Measurements from ENCODE around the gene STX4.

STX4 gene

DNA sequence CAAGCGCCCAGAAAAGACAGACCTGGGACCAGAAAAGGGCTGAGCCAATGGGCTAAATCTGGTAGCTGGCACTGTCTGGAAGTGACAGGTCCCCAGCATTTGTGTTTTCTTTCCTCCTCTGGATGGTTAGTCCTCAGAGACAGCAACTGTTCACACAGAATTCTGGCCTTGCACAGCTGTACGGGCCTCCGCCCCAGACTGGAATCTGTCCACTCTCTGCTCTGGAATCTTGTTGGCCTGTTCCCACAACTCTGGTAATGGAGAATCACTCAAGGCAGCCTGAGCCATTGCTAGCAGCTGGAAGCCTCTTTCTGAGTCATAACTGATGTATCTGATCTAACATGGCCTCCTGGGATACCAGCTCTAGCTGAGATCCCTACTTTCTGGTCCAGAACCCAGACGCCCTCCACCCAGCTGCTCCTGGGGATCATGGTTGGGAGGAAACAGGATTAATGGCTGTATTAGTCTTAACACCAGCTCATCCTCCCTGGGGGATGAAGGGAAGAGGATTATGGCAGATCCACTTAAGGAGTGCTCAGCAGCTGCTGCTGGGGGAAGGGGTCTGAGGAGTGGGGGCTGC, 31.6 kb downstream of the STX4 start:
- DNase-seq (ENCODE audit: low spot score): peak; percentile 54
- FAIRE-seq: no peak

DNA sequence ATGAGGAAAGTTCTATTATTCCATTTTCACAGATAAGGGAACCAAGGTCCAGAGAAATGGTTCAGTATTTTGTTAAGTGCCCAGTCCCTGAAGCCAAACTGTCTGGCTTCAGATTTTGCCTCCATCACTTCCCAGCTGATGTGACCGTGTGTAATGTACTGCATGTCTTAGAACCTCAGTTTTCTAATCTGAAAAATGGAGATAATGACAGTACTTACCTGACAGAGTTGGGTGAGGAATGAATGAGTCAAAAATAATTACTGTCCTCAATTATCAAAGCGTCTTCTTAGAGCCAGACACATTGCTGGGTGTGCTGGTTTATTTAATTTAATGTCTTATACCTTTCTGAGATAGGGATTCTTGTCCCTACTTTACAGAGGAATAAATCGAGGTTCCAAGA, 34.0 kb downstream of the STX4 start:
- DNase-seq (ENCODE audit: low spot score) (no peak), FAIRE-seq (no peak)

DNA sequence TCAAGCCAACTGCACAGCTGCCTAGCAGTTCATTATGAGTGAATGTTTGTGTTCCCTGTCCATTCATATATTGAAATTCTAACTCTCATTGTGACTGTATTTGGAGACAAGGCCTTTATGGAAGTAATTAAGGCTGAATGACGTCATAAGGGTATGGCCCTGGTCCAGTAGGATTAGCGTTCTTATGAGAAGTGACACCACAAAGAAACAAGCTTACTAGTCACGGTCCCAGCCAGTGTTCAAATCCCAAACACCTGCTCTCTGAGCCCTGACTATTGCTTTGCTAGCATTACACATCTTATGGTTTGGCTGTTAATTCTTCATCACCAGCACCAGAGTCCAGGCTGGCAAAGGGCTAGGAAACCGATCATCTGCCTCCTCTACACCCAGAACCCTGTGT, 38.5 kb downstream of the STX4 start:
- DNase-seq (ENCODE audit: low spot score) (no peak), FAIRE-seq (no peak)

DNA sequence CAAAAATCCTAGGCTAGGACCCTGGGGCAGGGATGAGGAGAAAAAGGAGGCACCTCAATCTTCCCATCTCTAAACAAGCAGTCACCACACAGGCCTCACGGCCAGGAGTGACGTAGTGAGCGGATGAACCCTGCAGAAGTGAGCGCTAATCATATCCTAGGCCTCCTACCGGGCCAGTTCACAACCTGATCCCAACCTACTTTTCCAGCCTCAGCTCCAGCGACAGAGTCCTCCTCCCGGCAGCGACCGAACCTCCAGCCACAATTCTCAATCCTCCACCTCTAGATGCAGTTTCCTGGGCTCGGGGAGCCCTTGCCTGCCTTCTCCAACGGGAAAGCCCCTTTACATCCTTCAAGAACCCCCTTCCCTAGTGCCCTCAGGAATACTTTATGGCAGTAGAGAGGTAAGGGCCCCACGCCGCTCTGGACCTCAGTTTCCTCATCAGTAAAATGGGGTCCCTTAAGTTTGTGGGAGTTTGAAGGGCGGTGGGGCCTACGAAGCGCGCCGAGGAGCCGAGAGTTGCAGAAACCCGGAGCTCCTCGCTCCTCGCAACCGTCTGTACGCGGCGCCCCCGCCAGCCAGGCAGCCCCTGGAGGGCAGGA, 39.3 kb downstream of the STX4 start:
- DNase-seq (ENCODE audit: low spot score) (peak; percentile 36), FAIRE-seq (no peak)

DNA sequence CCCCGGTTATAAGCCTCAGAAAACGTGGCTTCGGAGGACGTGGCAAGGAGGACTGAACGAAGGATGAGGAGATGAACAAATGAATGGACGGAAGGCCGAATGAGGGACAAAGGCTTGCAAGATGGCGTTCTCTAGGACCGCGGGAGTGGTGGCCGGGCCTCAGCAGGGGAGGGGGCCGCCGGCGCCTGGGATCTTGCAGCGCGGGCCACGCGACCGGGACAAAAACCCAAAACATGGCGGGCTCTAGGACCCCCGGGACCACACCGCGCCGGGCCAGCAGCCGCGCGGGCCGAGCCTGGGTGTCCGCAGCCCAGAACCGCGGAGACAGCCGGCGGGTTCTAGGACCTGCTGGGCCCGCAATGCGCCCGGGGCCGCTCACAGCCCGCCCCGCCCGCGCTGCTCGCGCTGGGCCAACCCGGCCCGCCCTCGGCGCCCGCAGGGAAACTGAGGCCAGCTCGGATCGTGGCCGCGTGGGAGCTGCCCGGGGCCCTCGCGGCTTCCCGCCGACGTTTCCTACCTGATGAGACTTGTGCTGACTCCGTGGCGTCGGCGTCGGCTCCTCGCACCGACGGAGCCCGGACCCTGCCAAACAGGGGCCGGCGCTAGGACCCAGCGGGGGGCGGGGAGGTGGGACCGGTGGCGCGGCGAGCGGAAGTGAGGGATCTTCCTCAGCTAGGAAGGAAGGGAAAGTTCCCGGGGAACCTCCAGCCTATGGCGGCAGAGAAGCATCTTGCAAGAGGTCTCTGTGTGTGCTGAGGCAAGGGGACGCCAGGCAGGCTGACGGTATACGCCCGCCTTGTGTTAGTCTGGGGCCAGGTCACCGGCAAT, 40.0 kb downstream of the STX4 start:
- no peak for FAIRE-seq
- DNase-seq (ENCODE audit: low spot score): peak; percentile 64

DNA sequence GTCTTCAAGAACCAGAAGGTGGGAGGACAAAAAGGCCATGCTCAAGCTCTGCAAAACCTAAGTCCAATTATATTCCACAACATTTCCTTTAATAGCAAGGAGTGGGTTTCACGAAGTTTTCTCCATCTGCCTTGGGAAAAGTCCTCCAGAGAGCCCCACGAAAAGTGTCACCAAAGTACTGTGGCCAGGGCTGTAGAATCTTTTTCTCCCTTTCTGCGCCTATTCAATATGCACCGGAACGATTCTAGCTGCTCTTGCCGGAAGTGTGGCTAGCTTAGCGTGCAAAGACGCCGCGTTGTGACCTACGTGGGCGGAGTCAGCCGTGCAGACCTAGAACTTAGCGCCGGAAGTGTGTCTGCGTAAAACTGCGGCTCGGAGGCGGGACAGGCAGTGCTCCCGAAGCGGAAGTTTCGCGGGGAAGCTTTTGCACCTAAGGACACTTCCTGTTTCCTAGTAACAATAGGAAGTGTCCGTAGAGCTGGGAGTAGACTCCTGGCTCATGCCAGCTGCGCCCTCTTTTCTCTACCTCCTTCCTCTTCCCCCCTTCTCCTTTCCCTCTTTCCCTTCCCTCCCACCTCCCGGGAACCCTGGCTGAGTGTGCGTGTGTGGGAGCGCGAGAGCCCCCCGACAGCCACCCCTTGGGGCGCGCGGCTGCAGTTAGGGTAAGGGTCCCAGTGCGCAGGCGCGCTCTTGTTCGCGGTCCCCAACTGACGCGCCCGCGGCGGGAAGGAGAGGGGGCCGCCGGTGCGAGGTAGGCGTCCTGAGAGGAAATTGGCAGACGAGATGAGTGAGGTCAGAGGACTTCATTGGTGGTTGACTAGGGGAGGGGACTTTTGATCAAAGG, 40.8 kb downstream of the STX4 start, which contains the start of the genes ZNF646 and ZNF668:
Gene ZNF646, plus strand, starts transcription at position 453 of the 844 bp plus-strand sequence. CDS start 1,903 bp downstream, outside the sequence.
Gene ZNF668, minus strand, starts transcription at position 271 of the 844 bp plus-strand sequence. CDS start 9,781 bp downstream, outside the sequence.
- FAIRE-seq (peak; percentile 88), DNase-seq (ENCODE audit: low spot score) (peak; percentile 97)

DNA sequence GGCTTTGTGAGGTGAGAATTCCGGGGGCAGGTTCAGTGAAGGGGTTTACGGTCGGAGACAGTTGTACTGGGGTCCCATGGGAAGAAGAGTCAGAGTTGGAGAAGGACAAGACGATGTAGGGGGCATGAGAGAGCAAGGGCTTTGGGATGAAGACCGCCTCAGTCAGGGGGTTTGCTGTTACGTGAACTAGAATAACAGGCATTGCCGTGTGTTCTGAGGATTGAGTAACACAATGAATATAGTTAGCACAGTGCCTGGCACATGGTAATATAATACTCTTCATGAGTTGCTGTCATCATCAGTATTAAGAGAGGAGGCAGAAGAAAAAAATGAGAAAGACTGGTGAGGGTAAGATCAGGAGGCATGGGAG, 41.4 kb downstream of the STX4 start:
- FAIRE-seq (no peak), DNase-seq (ENCODE audit: low spot score) (no peak)

DNA sequence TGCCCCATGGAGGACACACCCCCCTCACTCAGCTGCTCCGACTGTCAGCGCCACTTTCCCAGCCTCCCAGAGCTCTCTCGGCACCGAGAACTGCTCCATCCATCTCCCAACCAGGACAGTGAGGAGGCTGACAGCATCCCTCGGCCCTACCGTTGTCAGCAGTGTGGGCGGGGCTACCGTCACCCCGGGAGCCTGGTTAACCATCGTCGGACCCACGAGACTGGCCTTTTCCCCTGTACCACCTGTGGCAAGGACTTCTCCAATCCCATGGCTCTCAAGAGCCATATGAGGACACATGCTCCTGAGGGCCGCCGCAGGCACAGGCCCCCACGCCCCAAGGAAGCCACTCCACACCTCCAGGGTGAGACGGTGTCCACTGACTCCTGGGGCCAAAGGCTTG, 43.0 kb downstream of the STX4 start:
- DNase-seq (ENCODE audit: low spot score) (no peak), FAIRE-seq (no peak)

DNA sequence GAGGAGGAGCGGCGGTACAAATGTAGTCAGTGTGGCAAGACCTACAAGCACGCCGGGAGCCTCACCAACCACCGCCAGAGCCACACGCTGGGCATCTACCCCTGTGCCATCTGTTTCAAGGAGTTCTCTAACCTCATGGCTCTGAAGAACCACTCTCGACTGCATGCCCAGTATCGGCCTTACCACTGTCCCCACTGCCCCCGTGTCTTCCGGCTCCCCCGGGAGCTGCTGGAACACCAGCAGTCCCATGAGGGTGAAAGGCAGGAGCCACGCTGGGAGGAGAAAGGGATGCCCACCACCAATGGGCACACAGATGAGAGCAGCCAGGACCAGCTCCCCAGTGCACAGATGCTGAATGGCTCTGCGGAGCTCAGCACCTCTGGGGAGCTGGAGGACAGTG, 43.7 kb downstream of the STX4 start:
- FAIRE-seq (no peak), DNase-seq (ENCODE audit: low spot score) (no peak)

DNA sequence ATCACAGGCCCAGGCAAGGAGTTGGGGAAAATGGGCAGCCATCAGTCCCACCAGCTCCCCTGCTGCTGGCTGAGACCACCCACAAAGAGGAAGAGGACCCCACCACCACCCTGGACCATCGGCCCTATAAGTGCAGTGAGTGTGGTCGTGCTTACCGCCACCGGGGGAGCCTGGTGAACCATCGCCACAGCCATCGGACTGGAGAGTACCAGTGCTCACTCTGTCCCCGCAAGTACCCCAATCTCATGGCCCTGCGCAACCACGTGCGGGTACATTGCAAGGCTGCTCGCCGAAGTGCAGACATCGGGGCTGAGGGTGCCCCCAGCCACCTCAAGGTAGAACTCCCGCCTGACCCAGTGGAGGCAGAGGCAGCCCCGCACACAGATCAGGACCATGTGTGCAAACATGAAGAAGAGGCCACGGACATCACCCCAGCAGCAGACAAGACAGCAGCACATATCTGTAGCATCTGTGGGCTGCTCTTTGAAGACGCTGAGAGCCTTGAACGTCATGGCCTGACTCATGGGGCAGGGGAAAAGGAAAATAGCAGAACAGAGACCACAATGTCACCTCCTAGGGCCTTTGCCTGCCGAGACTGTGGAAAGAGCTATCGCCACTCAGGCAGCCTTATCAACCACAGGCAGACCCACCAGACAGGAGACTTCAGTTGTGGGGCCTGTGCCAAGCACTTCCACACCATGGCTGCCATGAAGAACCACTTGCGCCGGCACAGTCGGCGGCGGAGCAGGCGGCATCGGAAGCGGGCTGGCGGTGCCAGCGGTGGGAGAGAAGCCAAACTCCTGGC, 44.4 kb downstream of the STX4 start:
- DNase-seq (ENCODE audit: low spot score) (no peak), FAIRE-seq (no peak)

DNA sequence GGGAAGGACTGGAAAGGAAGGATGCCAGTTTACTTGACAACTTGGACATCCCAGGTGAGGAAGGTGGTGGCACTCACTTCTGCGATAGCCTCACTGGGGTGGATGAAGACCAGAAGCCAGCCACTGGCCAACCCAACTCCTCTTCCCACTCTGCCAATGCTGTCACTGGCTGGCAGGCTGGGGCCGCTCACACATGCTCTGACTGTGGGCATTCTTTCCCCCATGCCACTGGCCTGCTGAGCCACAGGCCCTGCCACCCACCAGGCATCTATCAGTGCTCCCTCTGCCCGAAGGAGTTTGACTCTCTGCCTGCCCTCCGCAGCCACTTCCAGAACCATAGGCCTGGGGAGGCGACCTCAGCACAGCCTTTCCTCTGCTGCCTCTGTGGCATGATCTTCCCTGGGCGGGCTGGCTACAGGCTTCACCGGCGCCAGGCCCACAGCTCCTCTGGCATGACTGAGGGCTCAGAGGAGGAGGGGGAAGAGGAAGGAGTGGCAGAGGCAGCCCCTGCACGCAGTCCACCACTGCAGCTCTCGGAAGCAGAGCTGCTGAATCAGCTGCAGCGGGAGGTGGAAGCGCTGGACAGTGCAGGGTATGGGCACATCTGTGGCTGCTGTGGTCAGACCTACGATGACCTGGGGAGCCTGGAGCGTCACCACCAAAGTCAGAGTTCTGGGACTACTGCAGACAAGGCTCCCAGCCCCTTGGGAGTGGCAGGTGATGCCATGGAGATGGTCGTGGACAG, 45.4 kb downstream of the STX4 start:
- no peak for FAIRE-seq
- DNase-seq (ENCODE audit: low spot score): no peak

DNA sequence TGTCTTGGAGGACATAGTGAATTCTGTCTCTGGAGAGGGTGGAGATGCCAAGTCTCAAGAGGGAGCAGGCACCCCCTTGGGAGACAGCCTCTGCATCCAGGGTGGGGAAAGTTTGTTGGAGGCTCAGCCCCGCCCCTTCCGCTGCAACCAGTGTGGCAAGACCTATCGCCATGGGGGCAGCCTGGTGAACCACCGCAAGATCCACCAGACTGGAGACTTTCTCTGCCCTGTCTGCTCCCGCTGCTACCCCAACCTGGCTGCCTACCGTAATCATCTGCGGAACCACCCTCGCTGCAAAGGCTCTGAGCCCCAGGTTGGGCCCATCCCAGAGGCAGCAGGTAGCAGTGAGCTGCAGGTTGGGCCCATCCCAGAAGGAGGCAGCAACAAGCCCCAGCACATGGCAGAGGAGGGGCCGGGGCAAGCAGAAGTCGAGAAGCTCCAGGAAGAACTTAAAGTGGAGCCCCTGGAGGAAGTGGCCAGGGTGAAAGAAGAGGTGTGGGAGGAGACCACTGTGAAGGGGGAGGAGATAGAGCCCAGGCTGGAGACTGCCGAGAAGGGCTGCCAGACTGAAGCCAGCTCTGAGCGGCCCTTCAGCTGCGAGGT, 46.1 kb downstream of the STX4 start:
- DNase-seq (ENCODE audit: low spot score) (no peak), FAIRE-seq (no peak)

DNA sequence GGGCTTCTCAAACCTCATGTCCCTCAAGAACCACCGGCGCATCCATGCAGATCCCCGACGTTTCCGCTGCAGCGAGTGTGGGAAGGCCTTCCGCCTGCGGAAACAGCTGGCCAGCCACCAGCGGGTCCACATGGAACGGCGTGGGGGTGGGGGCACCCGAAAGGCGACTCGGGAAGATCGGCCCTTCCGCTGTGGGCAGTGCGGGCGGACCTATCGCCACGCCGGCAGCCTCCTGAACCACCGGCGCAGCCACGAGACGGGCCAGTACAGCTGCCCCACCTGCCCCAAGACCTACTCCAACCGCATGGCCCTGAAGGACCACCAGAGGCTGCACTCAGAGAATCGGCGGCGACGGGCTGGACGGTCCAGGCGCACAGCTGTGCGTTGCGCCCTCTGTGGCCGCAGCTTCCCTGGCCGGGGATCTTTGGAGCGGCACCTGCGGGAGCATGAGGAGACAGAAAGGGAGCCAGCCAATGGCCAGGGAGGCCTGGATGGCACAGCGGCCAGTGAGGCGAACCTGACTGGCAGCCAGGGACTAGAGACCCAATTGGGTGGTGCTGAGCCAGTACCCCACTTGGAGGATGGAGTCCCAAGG, 46.8 kb downstream of the STX4 start:
- no peak for DNase-seq (ENCODE audit: low spot score)
- FAIRE-seq: no peak

DNA sequence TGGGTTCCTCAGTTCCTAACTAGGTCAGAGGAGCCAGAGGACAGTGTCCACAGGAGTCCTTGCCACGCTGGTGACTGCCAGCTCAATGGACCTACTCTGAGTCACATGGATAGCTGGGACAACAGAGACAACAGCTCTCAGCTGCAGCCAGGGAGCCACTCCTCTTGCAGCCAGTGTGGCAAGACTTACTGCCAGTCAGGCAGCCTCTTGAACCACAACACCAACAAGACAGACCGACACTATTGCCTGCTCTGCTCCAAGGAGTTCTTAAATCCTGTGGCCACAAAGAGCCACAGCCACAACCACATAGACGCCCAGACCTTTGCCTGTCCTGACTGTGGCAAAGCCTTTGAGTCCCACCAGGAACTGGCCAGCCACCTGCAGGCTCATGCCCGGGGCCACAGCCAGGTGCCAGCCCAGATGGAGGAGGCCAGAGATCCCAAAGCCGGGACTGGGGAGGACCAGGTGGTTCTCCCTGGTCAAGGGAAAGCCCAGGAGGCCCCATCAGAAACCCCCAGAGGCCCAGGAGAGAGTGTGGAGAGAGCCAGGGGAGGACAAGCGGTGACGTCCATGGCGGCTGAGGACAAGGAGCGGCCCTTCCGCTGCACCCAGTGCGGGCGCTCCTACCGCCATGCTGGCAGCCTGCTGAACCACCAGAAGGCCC, 47.5 kb downstream of the STX4 start:
- DNase-seq (ENCODE audit: low spot score) (no peak), FAIRE-seq (no peak)

DNA sequence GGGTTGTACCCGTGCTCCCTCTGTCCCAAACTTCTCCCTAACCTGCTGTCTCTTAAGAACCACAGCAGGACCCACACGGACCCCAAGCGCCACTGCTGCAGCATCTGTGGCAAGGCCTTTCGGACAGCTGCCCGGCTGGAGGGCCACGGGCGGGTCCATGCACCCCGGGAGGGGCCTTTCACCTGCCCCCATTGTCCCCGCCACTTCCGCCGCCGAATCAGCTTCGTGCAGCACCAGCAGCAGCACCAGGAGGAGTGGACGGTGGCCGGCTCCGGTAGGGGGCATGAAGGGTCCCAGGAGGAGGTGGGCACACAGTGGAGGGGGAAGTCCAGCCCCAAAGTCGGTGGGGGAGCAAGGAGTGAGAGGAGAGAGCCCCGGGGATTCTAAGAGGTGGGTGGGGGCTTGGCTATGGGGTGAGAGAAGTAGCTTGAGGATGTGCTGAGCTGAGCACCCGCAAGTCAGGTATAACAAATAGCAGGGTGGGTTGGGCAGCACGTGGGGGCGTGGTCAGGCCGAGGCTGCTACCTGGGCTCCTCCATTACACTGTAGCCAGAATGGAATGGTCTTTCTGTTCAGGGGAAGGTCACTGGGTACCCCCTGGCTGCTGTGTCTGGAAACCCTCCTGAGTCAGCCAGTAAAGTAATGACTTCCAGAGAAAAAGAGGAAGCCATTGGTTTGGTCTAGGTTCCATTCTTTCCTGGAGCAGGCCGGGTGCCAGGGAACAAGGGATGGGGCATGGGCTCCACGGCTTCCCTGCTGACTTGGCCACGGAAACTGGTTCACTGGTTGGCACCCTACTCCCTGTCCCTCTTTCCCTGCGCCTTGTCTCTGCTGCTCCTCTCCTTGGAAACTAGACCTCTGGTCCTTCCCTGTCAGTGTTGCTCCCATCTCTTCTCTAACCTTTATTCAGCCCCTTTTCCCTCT, 48.3 kb downstream of the STX4 start:
- FAIRE-seq: no peak
- DNase-seq (ENCODE audit: low spot score): no peak

DNA sequence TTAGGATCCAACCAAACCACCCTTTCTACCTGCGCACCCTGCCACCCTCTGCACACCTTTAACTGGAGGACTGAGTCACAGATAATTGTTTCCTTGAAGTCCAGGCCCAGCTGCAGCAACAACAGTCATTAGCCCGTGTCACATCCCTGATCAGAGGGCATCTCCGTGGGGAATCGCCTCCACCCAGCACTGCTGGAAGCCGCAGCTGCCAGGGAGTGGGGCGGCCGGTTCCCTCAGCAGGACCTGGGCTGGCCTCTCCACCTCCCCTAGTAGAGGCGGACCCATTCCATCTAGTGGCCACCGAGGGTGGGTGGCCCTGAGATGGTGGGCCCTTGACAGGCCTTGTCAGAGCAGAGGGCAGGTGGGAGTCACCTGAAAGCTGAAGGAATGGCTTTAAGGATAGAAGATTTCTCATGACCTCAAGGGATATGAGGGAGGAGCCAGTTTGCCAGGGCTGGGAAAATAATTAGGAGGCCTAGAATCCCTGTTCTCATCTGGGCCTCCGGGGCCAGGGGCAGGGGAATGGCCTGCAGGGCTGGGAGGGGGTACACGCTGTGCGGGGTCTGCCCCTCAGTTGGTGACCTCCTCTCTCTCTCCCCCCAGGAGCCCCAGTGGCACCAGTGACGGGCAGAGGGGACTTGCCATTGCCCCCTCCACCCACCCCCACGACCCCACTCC, 49.1 kb downstream of the STX4 start:
- FAIRE-seq (no peak), DNase-seq (ENCODE audit: low spot score) (no peak)

DNA sequence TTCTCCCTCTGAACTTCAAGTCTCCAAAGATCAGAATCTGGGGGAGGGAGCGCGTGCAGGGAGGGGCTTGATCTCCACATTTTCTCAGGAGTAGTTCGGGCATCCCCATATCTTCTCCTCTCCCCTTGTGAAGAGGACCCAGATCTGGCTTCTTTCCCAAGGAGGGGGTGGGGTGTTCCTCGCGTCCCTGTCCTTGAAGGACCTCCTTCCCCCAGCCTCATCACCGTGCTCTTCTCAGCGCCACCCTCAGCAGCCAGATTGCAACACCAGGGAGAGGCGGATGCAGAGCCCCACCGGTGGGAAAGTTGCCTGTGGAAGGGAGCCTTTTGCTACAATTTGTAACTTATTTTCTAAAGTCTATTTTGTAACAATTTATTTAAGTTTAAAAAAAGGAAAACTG, 49.7 kb downstream of the STX4 start:
- DNase-seq (ENCODE audit: low spot score) (no peak), FAIRE-seq (no peak)
